GM21447 (cell line): ENCODE measurements around the gene RAB3A.

Source experiments
- ATAC-seq: cut with Tn5 transposase; IDR thresholded peaks from one replicate; pipeline ENCODE4 v1.9.1; 2021; ENCODE audit not compliant: unreplicated experiment

RAB3A gene

GRCh38 chr19:18152817-18153555 is 50.9 kb downstream of the RAB3A start, which contains the start of gene PIK3R2:
TSS of gene PIK3R2 (plus strand) at chr19:18153163. CDS start at chr19:18155880, 2,717 bp downstream.
- ATAC-seq, result peak; percentile 70

DNA sequence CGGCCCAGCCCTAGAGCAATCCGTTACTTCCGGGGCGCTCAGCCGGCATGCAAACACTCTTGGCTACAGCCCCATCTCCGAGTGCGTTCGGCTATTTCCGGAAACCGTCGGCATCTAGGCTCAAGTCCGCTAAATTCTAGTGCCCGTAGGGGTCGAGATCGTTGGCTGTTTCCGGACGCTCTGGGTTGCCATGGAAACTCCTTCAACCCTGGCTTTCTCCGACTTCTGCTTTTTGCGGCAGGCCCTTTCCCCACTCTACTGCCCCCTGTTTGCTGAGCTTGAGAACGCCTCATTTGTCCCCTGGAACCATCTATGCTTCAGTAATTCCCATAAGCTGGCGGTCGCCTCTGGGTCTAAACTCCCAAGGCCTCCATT is 51.4 kb downstream of the RAB3A start:
- ATAC-seq, result peak; percentile 63

GRCh38 chr19:18150776-18151624 is 52.8 kb downstream of the RAB3A start:
- no peak for ATAC-seq

DNA sequence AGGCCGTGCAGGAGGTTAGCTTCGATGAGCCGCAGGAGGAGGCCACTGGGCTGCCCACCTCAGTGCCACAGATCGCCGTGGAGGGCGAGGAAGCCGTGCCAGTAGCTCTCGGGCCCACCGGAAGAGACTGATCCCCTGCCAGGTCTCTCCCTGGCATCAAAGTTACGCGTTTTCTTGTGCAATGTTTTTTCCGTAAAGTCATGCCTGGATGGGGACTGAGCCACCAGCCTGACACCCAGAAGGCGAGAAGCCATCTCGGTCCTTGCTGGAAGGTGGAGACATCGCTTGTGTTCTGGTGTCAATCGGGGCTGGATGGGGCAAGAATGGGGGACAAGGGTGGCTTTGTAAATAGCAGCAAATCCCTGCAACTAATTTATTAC is 54.3 kb downstream of the RAB3A start:
- no peak for ATAC-seq

- no peak for ATAC-seq
Measured at GRCh38 chr19:18147396-18147795, 56.4 kb downstream of the RAB3A start.
